Measurements from ENCODE around the gene TMEM222.

The TMEM222 gene

GRCh38 chr1:27360159-27361043 is 38.4 kb downstream of the TMEM222 start:
- DNase-seq, result no peak

- DNase-seq, result no peak
Measured at GRCh38 chr1:27361044-27361402, 39.1 kb downstream of the TMEM222 start.

- DNase-seq, result no peak
Measured at GRCh38 chr1:27361553-27361952, 39.6 kb downstream of the TMEM222 start.

- no peak for DNase-seq
Measured at GRCh38 chr1:27363766-27364695, 42.1 kb downstream of the TMEM222 start.

GRCh38 chr1:27364696-27365371 is 42.9 kb downstream of the TMEM222 start:
- no peak for DNase-seq

GRCh38 chr1:27365372-27366112 is 43.6 kb downstream of the TMEM222 start:
- DNase-seq, result peak; percentile 71

DNA sequence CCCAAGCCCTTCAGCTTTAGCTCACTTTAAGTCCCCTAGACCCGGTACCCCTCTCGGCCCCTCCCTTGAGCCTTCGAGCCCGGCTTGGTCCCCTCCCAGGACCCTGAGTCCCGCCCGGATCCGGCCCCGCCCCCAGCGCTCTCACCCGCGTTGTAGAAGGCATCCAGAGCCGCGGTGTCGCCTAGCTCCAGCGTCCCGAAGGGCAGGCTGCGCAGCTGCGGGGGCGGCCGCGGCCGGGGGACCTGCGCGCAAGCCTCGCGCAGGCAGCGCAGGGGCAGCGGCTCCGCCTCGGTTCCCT is 44.1 kb downstream of the TMEM222 start:
- DNase-seq, result peak; percentile 71

GRCh38 chr1:27366411-27367159 is 44.6 kb downstream of the TMEM222 start, which contains the start of gene MAP3K6:
TSS of gene MAP3K6 (minus strand) at chr1:27366961. CDS start at chr1:27366597, 364 bp downstream.
- DNase-seq, result peak; percentile 55

- DNase-seq, result no peak
Measured at GRCh38 chr1:27367160-27367650, 45.2 kb downstream of the TMEM222 start.

DNA sequence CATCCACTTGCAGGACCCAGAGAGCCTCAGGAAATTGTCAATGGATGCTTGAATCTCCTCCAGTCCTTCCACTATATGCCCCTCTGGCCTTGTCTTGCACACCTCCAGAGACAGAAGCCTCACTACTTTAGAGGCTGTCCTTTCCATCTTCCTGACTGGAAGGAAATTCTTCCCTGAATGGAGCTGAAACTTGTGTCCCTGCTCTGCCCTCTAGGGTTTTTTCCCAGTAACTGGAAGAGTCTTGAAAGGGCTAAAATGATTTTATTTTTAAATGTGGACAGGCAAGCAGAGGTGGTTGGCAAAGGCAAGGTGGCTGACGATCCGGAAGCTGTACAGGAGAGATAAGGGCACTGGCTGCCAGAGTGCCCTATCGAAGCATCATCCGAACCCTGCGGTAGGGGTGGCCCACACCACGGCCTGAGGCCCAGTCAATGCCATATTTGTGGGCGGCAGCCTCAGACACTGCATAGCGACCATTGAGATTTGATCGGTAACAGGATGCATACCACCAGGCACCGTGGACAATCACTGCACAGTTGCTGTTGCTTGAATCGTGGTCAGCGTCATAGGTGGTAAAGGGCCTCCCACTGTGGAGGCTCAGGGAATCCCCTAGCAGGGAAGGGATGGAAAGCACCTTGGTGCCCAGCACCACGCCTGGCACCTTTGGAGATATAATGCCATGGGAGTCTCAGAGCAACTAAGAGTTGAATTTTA is 47.1 kb downstream of the TMEM222 start:
- no peak for DNase-seq

DNA sequence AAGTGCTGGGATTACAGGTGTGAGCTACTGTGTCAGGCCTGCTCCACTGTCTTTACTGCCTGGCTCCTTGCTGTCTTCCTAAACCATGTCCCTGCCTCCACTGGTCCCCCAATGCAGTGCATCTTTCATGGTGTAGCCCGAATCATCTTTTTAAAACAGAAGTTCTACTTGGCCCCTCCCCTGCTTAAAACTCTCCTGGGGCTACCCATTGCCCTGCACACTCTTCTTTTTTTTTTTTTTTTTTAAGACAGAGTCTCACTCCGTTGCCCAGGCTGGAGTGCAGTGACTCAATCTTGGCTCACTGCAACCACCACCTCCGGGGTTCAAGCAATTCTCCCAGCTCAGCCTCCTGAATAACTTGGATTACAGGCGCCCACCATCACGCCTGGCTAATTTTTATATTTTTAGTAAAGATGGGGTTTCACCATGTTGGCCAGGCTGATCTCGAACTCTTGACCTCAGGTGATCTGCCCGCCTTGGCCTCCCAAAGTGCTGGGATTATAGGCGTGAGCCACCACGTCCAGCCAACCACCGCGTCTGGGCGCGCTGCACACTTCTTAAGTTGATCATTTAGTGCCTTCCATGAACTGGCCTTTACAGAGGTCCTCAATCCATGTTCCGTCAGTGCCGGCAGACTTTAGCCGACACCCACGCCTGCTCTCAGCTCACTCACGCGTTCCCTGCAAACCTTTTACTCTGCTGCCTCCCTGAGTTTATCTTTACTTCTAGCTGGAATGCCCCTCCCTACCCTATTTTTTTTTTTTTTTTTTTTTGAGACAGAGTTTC is 50.3 kb downstream of the TMEM222 start:
- no peak for DNase-seq

DNA sequence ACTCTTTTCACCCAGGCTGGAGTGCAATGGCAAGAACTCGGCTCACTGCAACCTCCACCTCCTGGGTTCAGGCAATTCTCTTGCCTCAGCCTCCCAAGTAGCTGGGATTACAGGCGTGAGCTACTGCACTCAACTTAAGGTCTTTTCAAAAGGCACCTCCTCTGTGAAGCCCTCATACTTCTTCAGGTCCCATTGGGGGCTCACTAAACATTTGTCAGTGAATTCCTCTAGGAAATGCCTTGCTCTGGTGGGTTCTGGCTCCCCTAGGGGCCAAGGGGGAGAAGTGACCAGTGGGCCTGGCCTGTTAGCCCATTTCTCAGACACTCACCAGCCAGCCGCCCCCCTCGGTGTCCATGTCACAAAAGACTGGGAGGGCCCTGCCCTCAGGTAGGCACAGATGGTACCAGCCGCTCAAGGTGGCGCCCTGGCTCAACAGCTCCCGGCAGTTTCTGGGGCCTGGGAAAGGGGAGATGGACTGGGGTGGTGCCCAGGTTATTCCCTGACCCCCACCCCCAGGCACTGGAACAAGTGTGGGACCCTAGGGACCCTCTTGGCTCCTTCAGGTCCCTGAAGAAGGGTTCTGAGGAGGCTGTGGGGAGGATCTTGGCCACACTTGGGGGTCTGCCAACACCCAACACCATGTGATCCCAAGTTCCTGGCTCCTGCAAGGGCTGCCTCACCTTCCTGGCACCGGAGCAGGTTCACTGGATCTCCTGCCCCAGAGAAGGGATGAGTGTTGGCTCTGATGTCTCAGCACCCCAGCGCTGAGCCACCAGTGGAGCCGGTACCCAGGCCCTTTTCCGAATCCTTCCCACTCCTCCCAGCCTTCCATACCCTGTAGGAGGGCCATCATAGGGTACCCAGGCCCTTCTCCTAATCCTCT is 51.1 kb downstream of the TMEM222 start:
- DNase-seq, result no peak

GRCh38 chr1:27374362-27375086 is 52.6 kb downstream of the TMEM222 start, which contains the start of gene FCN3:
TSS of gene FCN3 (minus strand) at chr1:27374824. CDS start at chr1:27374818, 6 bp downstream.
- DNase-seq, result no peak

- DNase-seq, result no peak
Measured at GRCh38 chr1:27377760-27378495, 56.0 kb downstream of the TMEM222 start.

DNA sequence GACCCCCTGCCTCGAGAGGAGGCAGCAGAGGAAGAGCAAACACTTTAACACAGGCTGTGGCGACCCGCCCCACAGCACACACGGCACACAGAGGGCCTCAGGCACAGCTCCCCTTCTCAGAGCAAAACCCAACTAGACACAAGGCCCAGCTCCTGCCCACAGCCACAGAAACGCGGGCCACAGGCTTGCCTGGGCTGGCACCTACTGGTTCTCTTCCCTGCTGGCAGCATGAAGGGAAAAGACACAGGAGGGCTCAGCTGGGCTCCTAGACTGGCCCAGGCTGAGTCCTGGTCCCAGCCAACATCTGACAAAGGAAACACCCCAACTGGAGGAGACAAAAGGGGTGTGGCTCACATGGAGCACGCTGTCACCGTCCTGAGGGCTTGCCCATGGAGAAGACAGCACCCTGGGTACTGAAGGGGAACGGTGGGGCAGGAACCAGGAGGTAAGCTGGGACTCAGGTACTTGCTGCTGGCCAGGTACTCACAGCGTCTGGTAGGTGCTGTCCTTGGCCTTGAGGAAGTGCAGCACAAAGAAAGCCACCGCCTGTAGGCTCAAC is 57.7 kb downstream of the TMEM222 start:
- no peak for DNase-seq

GRCh38 chr1:27380224-27380623 is 58.3 kb downstream of the TMEM222 start:
- no peak for DNase-seq
